Measurements from ENCODE around the gene VWF.

Gene VWF

DNA sequence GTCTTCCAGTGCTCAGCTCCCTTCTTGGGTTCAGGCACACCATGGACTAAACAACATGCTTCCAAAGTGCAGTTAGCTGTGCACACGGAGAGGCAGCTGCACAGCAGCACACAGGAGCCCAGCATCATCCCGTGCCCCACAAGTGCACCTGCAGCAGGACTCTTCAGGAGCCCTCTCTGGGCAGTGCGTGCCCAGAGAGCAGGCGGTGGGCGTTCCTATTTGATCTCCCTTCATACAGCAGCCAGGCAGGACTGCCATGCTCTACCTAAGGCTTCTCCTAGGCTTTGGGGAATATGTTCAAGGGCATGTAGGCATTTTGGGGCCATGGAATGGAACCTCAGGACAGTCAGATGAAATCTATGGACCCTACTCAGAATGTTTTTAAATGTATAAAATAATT lies 214.9 kb downstream of the VWF start:
- TF ChIP-seq CTCF (IDR thresholded peaks at IDR 0.05; ENCODE audit: borderline replicate concordance, control extremely low read depth, extremely low read depth, insufficient read depth, missing control alignments): no peak
- in situ Hi-C loops (cut with MboI; ENCODE audit: low sequenced_read_pairs, unreplicated experiment): no loop called here
- no peak for DNase-seq (ENCODE audit: low spot score)

DNA sequence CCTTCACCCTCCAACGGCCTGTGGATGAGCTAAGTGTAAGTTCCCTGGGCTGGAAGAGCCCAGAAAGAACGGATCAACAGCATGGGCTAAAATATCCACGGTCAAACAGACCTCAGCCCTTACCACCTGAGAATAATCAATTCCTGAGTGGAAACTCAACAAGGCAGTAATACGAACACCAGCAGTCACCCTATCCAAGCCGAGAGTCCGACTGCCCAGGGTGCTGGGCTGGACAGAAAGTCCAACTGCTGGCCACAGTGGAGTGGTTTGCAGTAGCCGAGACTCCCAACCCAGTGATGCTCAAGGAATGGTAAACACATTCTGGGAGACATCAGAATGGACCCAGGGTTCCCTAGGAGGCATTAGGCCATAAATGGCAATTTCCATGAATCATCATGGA lies 216.2 kb downstream of the VWF start:
- in situ Hi-C loops (cut with MboI; ENCODE audit: low sequenced_read_pairs, unreplicated experiment): no loop called here
- TF ChIP-seq CTCF (IDR thresholded peaks at IDR 0.05; ENCODE audit: borderline replicate concordance, control extremely low read depth, extremely low read depth, insufficient read depth, missing control alignments): no peak
- DNase-seq (ENCODE audit: low spot score): no peak

- in situ Hi-C loops (cut with MboI; ENCODE audit: low sequenced_read_pairs, unreplicated experiment): no loop called here
- no peak for DNase-seq (ENCODE audit: low spot score)
- TF ChIP-seq CTCF (IDR thresholded peaks at IDR 0.05; ENCODE audit: borderline replicate concordance, control extremely low read depth, extremely low read depth, insufficient read depth, missing control alignments): no peak
Measured at GRCh38 chr12:5907807-5908206, 216.7 kb downstream of the VWF start.

- no peak for TF ChIP-seq CTCF (IDR thresholded peaks at IDR 0.05; ENCODE audit: borderline replicate concordance, control extremely low read depth, extremely low read depth, insufficient read depth, missing control alignments)
- no peak for DNase-seq (ENCODE audit: low spot score)
- in situ Hi-C loops (cut with MboI; ENCODE audit: low sequenced_read_pairs, unreplicated experiment): no loop called here
Measured at GRCh38 chr12:5905757-5906156, 218.7 kb downstream of the VWF start.

DNA sequence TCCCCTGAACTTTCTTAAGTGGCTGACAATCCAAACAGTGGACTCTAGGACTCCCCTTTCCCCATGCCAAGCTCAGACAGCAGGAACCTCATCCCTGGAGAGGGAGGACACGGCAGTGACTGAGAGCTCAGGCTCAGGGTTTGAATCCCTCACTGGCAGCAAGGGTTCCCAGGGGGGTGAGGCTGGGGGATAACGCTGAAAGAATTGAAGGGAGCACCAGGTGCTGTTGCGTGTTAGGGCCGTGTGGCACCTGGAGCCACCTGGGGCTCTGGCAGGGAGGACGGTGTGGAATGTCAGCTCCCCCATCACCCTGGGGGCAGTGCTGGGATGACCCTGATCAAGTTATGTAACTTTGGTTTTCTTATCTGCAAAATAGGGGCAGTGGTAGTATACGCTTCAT lies 219.5 kb downstream of the VWF start:
- in situ Hi-C loops (cut with MboI; ENCODE audit: low sequenced_read_pairs, unreplicated experiment): no loop called here
- no peak for TF ChIP-seq CTCF (IDR thresholded peaks at IDR 0.05; ENCODE audit: borderline replicate concordance, control extremely low read depth, extremely low read depth, insufficient read depth, missing control alignments)
- no peak for DNase-seq (ENCODE audit: low spot score)

DNA sequence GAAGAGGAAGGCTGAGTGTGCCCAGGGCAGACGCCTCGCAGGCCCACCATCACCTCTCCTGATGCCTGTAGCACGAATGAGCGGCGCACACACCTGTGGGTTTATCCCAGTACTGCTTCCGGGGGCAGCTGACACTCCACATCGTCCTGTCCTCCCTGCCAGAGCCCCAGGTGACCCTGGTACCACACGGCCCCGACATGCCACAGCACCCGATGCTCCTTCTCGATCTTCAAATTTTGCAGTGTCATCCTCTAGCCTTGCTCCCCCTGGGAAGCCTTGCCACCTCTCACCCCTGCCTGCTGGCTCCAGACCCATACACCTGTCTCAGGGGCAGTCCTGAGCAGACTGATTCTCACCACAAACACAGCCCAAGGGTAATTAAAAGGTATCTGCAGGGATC lies 220.0 kb downstream of the VWF start:
- no peak for DNase-seq (ENCODE audit: low spot score)
- in situ Hi-C loops (cut with MboI; ENCODE audit: low sequenced_read_pairs, unreplicated experiment): no loop called here
- no peak for TF ChIP-seq CTCF (IDR thresholded peaks at IDR 0.05; ENCODE audit: borderline replicate concordance, control extremely low read depth, extremely low read depth, insufficient read depth, missing control alignments)

GRCh38 chr12:5902736-5903135 lies 221.7 kb downstream of the VWF start:
- in situ Hi-C loops (cut with MboI; ENCODE audit: low sequenced_read_pairs, unreplicated experiment): no loop called here
- no peak for TF ChIP-seq CTCF (IDR thresholded peaks at IDR 0.05; ENCODE audit: borderline replicate concordance, control extremely low read depth, extremely low read depth, insufficient read depth, missing control alignments)
- no peak for DNase-seq (ENCODE audit: low spot score)
